Measurements from ENCODE around the gene ZNF275.

ZNF275 gene

DNA sequence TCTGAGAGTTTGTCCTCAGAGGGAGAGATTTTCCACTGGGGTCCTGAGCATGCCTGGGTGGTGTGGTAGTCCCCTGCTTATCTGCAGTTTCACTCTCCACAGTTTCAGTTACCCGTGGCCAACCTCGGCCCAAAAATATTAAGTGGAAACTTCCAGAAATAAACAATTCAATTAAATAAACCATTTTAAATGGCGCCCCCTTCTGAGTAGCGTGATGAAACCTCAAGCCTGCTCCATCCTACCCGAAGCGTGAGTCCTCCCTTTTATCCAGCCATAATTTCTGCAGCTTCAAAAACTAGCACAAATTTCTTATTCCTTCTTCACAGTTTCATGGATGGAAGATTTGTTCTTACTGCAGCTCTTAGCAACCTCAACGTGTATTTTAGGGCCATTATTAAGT, 40.5 kb downstream of the ZNF275 start:
- H3K4me2 ChIP-seq (ENCODE audit: insufficient read depth, low read length, poor library complexity, severe bottlenecking), result no peak overlapping the region
- H3K9me3 ChIP-seq (replicated peaks in 1 of 2; ENCODE audit: control insufficient read depth in 2 of 2, insufficient read depth in 1 of 2, low read depth in 1 of 2, low read length in 2 of 2), result no peaks in the 10 kb centered on the region
- H3K27ac ChIP-seq (replicated peaks; ENCODE audit: low read length), result no peak overlapping the region
- no peak overlapping the region for H2BK12ac ChIP-seq (ENCODE audit: low read length)
- H3K27me3 ChIP-seq (ENCODE audit: control insufficient read depth in 3 of 3, insufficient read depth in 3 of 3, low read depth in 1 of 3, low read length in 3 of 3), result peaks cover 0 to 35% (median 0%) of the 10 kb centered on the region in 3 experiments
- H2AK5ac ChIP-seq (ENCODE audit: low read depth, low read length), result no peak overlapping the region
- H2AFZ ChIP-seq (ENCODE audit: low read length), result no peak overlapping the region
- H3K36me3 ChIP-seq (replicated peaks in 1 of 2; ENCODE audit: control insufficient read depth in 2 of 2, insufficient read depth in 2 of 2, low read length in 2 of 2), result no peaks in the 10 kb centered on the region
- no peak overlapping the region for H2BK5ac ChIP-seq (ENCODE audit: low read length)
- H3K4me1 ChIP-seq (ENCODE audit: control insufficient read depth in 2 of 2, insufficient read depth in 1 of 2, low read depth in 1 of 2, low read length in 2 of 2), result no peaks in the 10 kb centered on the region
- H3K4ac ChIP-seq (ENCODE audit: low read length), result no peak overlapping the region
- no peak overlapping the region for H2BK15ac ChIP-seq (ENCODE audit: low read length)
- WGBS, 2 donors (ENCODE audit: extremely low coverage in 2 of 2, insufficient read length in 2 of 2, insufficient replicate concordance in 1 of 2), result no CpG with 5 or more reads among the region's 7 CpGs
- peaks cover 1% of the 10 kb centered on the region for H3K79me1 ChIP-seq (ENCODE audit: low read depth, low read length)
- no peak for DNase-seq (ENCODE audit: low spot score)
- no peak overlapping the region for H3K18ac ChIP-seq (ENCODE audit: low read length)
- no peak overlapping the region for H3K14ac ChIP-seq (ENCODE audit: low read length)
- H4K8ac ChIP-seq (ENCODE audit: low read depth, low read length), result no peak overlapping the region
- no peak overlapping the region for H3K4me3 ChIP-seq (ENCODE audit: low read length in 2 of 2)
- no peak overlapping the region for H3K9ac ChIP-seq (ENCODE audit: low read depth, low read length, poor library complexity)
- H2BK120ac ChIP-seq (ENCODE audit: low read depth, low read length), result no peak overlapping the region
- no peak overlapping the region for H4K91ac ChIP-seq (ENCODE audit: low read depth, low read length, poor library complexity)
- no peak overlapping the region for H3K23ac ChIP-seq (ENCODE audit: low read depth, low read length, poor library complexity)

DNA sequence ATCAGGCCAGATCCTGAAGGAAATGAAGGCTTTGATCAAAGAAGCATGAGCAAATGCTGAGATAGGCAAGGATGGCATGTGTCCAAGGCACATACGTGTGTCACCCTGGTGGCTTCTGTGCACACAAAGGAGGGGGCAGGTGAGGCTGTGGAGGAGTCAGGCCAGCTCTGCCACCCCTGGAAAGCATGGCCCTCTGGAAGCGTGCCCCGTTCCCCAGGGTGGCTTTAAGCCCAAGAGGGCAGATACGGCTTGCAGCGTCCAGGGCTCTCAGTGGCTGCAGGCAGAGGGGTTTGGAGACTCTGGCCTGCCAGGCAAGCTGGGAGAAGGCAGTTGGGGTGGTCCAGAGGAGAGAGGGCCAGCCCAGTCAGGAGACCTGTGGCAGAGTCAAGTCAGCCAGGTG, 41.6 kb downstream of the ZNF275 start:
- Histone ChIP-seq H2AFZ (ENCODE audit: low read length) (no peak overlapping the region), H4K8ac (ENCODE audit: low read depth, low read length) (no peak overlapping the region), H2AK5ac (ENCODE audit: low read depth, low read length) (no peak overlapping the region), H3K27me3 (ENCODE audit: control insufficient read depth in 3 of 3, insufficient read depth in 3 of 3, low read depth in 1 of 3, low read length in 3 of 3) (peaks cover 0 to 28% (median 0%) of the 10 kb centered on the region in 3 experiments), H2BK12ac (ENCODE audit: low read length) (no peak overlapping the region), H3K4ac (ENCODE audit: low read length) (no peak overlapping the region), H3K36me3 (replicated peaks in 1 of 2; ENCODE audit: control insufficient read depth in 2 of 2, insufficient read depth in 2 of 2, low read length in 2 of 2) (no peaks in the 10 kb centered on the region), H3K4me1 (ENCODE audit: control insufficient read depth in 2 of 2, insufficient read depth in 1 of 2, low read depth in 1 of 2, low read length in 2 of 2) (no peaks in the 10 kb centered on the region), H3K27ac (replicated peaks; ENCODE audit: low read length) (no peak overlapping the region), H3K23ac (ENCODE audit: low read depth, low read length, poor library complexity) (no peak overlapping the region), H3K9ac (ENCODE audit: low read depth, low read length, poor library complexity) (no peak overlapping the region), H3K14ac (ENCODE audit: low read length) (no peak overlapping the region), H4K91ac (ENCODE audit: low read depth, low read length, poor library complexity) (no peak overlapping the region), H3K18ac (ENCODE audit: low read length) (no peak overlapping the region), H2BK5ac (ENCODE audit: low read length) (no peak overlapping the region), H2BK15ac (ENCODE audit: low read length) (no peak overlapping the region), H2BK120ac (ENCODE audit: low read depth, low read length) (no peak overlapping the region), H3K4me2 (ENCODE audit: insufficient read depth, low read length, poor library complexity, severe bottlenecking) (no peak overlapping the region), H3K4me3 (ENCODE audit: low read length in 2 of 2) (no peak overlapping the region), H3K9me3 (replicated peaks in 1 of 2; ENCODE audit: control insufficient read depth in 2 of 2, insufficient read depth in 1 of 2, low read depth in 1 of 2, low read length in 2 of 2) (no peaks in the 10 kb centered on the region), H3K79me1 (ENCODE audit: low read depth, low read length) (peaks cover 1% of the 10 kb centered on the region)
- no peak for DNase-seq (ENCODE audit: low spot score)
- no CpG with 5 or more reads among the region's 5 CpGs for WGBS, 2 donors (ENCODE audit: extremely low coverage in 2 of 2, insufficient read length in 2 of 2, insufficient replicate concordance in 1 of 2)

GRCh38 chrX:153377727-153378126, 43.8 kb downstream of the ZNF275 start:
- H4K8ac ChIP-seq (ENCODE audit: low read depth, low read length), result no peak overlapping the region
- WGBS, 2 donors (ENCODE audit: extremely low coverage in 2 of 2, insufficient read length in 2 of 2, insufficient replicate concordance in 1 of 2), result no CpG with 5 or more reads among the region's 3 CpGs
- H3K9ac ChIP-seq (ENCODE audit: low read depth, low read length, poor library complexity), result no peak overlapping the region
- H3K27ac ChIP-seq (replicated peaks; ENCODE audit: low read length), result no peak overlapping the region
- H2BK120ac ChIP-seq (ENCODE audit: low read depth, low read length), result no peak overlapping the region
- H3K36me3 ChIP-seq (replicated peaks in 1 of 2; ENCODE audit: control insufficient read depth in 2 of 2, insufficient read depth in 2 of 2, low read length in 2 of 2), result no peaks in the 10 kb centered on the region
- H3K23ac ChIP-seq (ENCODE audit: low read depth, low read length, poor library complexity), result no peak overlapping the region
- no peak overlapping the region for H3K4me2 ChIP-seq (ENCODE audit: insufficient read depth, low read length, poor library complexity, severe bottlenecking)
- no peak overlapping the region for H3K14ac ChIP-seq (ENCODE audit: low read length)
- H3K18ac ChIP-seq (ENCODE audit: low read length), result no peak overlapping the region
- DNase-seq (ENCODE audit: low spot score), result no peak
- no peak overlapping the region for H3K4me3 ChIP-seq (ENCODE audit: low read length in 2 of 2)
- no peak overlapping the region for H2BK12ac ChIP-seq (ENCODE audit: low read length)
- peaks cover 1% of the 10 kb centered on the region for H3K79me1 ChIP-seq (ENCODE audit: low read depth, low read length)
- no peak overlapping the region for H4K91ac ChIP-seq (ENCODE audit: low read depth, low read length, poor library complexity)
- H3K4ac ChIP-seq (ENCODE audit: low read length), result no peak overlapping the region
- H2BK5ac ChIP-seq (ENCODE audit: low read length), result no peak overlapping the region
- H2AK5ac ChIP-seq (ENCODE audit: low read depth, low read length), result no peak overlapping the region
- peaks cover 0 to 3% of the 10 kb centered on the region in 2 donors for H3K9me3 ChIP-seq (replicated peaks in 1 of 2; ENCODE audit: control insufficient read depth in 2 of 2, insufficient read depth in 1 of 2, low read depth in 1 of 2, low read length in 2 of 2)
- H2AFZ ChIP-seq (ENCODE audit: low read length), result no peak overlapping the region
- no peak overlapping the region for H2BK15ac ChIP-seq (ENCODE audit: low read length)
- H3K4me1 ChIP-seq (ENCODE audit: control insufficient read depth in 2 of 2, insufficient read depth in 1 of 2, low read depth in 1 of 2, low read length in 2 of 2), result peaks cover 0 to 4% of the 10 kb centered on the region in 2 donors
- H3K27me3 ChIP-seq (ENCODE audit: control insufficient read depth in 3 of 3, insufficient read depth in 3 of 3, low read depth in 1 of 3, low read length in 3 of 3), result peaks cover 0 to 14% (median 0%) of the 10 kb centered on the region in 3 experiments

DNA sequence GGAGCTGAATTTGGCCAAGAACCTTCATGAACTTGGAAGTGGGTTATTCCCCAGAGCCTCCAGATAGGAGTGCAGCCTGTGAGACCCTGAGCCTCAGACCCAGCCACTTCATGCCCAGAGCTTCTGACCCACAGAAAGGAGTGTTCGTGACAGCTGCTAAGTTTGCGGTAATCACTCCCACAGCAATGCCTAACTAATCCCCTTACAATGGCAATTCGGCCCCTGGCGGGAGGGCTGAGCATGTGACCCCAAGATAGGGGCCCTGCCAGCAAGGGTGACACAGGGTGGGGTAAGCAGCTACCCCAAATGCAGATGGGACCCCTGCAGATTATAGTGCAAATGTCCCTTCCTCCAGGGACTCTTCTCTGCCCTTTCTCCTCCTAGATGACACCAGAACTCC, 44.7 kb downstream of the ZNF275 start:
- no peak overlapping the region for H3K9ac ChIP-seq (ENCODE audit: low read depth, low read length, poor library complexity)
- H3K14ac ChIP-seq (ENCODE audit: low read length), result no peak overlapping the region
- H2AFZ ChIP-seq (ENCODE audit: low read length), result no peak overlapping the region
- H4K91ac ChIP-seq (ENCODE audit: low read depth, low read length, poor library complexity), result no peak overlapping the region
- peaks cover 0 to 8% (median 0%) of the 10 kb centered on the region in 3 experiments for H3K27me3 ChIP-seq (ENCODE audit: control insufficient read depth in 3 of 3, insufficient read depth in 3 of 3, low read depth in 1 of 3, low read length in 3 of 3)
- peaks cover 0 to 4% of the 10 kb centered on the region in 2 donors for H3K4me1 ChIP-seq (ENCODE audit: control insufficient read depth in 2 of 2, insufficient read depth in 1 of 2, low read depth in 1 of 2, low read length in 2 of 2)
- WGBS, 2 donors (ENCODE audit: extremely low coverage in 2 of 2, insufficient read length in 2 of 2, insufficient replicate concordance in 1 of 2), result no CpG with 5 or more reads among the region's 4 CpGs
- no peak overlapping the region for H2BK15ac ChIP-seq (ENCODE audit: low read length)
- H2BK12ac ChIP-seq (ENCODE audit: low read length), result no peak overlapping the region
- peaks cover 0 to 3% of the 10 kb centered on the region in 2 donors for H3K9me3 ChIP-seq (replicated peaks in 1 of 2; ENCODE audit: control insufficient read depth in 2 of 2, insufficient read depth in 1 of 2, low read depth in 1 of 2, low read length in 2 of 2)
- no peak overlapping the region for H4K8ac ChIP-seq (ENCODE audit: low read depth, low read length)
- DNase-seq (ENCODE audit: low spot score), result no peak
- H3K79me1 ChIP-seq (ENCODE audit: low read depth, low read length), result peaks cover 5% of the 10 kb centered on the region
- H3K18ac ChIP-seq (ENCODE audit: low read length), result no peak overlapping the region
- H2AK5ac ChIP-seq (ENCODE audit: low read depth, low read length), result no peak overlapping the region
- no peak overlapping the region for H3K4ac ChIP-seq (ENCODE audit: low read length)
- H3K4me3 ChIP-seq (ENCODE audit: low read length in 2 of 2), result no peak overlapping the region
- no peak overlapping the region for H2BK120ac ChIP-seq (ENCODE audit: low read depth, low read length)
- H3K27ac ChIP-seq (replicated peaks; ENCODE audit: low read length), result no peak overlapping the region
- H3K4me2 ChIP-seq (ENCODE audit: insufficient read depth, low read length, poor library complexity, severe bottlenecking), result no peak overlapping the region
- no peaks in the 10 kb centered on the region for H3K36me3 ChIP-seq (replicated peaks in 1 of 2; ENCODE audit: control insufficient read depth in 2 of 2, insufficient read depth in 2 of 2, low read length in 2 of 2)
- no peak overlapping the region for H2BK5ac ChIP-seq (ENCODE audit: low read length)
- no peak overlapping the region for H3K23ac ChIP-seq (ENCODE audit: low read depth, low read length, poor library complexity)

Measured in neuronal stem cell (in vitro differentiated cells).